Liver (tissue), 9 donors: ENCODE data around the gene PPP2R2C. TPM values are rescaled to one million over a fixed set of nuclear protein-coding genes. Genes with fewer than 3 reads are reported as not detected.

Experiments
- DNase-seq: peaks from one replicate; pipeline ENCODE4 v3.0.0-alpha.2; 2017; ENCODE audit warnings: low spot score
- H3K27ac ChIP-seq, 2 donors: one replicate each; pipeline ENCODE4 v1.7.0; 2013; ENCODE audit warnings: inconsistent platforms in 2 of 2, low read length in 2 of 2, control low read depth in 1 of 2, low read depth in 1 of 2, mild to moderate bottlenecking in 1 of 2
- H3K27me3 ChIP-seq, 4 donors: one replicate each; pipeline versions ENCODE4 v1.6.1 to v1.7.0; 2013; ENCODE audit warnings: low read length in 3 of 4, inconsistent platforms in 1 of 4, mild to moderate bottlenecking in 1 of 4, moderate library complexity in 1 of 4; ENCODE audit not compliant: control insufficient read depth in 4 of 4, insufficient read depth in 4 of 4
- H3K36me3 ChIP-seq, 4 donors: one replicate each; pipeline versions ENCODE4 v1.6.1 to v1.7.0; 2013; ENCODE audit warnings: low read length in 3 of 4, mild to moderate bottlenecking in 3 of 4, low read depth in 1 of 4, moderate library complexity in 1 of 4; ENCODE audit not compliant: control insufficient read depth in 4 of 4, insufficient read depth in 3 of 4
- H3K4me1 ChIP-seq, 4 donors: one replicate each; pipeline versions ENCODE4 v1.6.1 to v1.7.0; 2013; ENCODE audit warnings: low read length in 3 of 4, mild to moderate bottlenecking in 3 of 4, moderate library complexity in 1 of 4; ENCODE audit not compliant: control insufficient read depth in 4 of 4, insufficient read depth in 4 of 4
- H3K4me3 ChIP-seq, 3 donors: one replicate each; pipeline versions ENCODE4 v1.6.1 to v1.7.0; 2013; ENCODE audit warnings: low read length in 3 of 3, control low read depth in 1 of 3, low read depth in 1 of 3, mild to moderate bottlenecking in 1 of 3
- H3K9ac ChIP-seq, 2 donors: one replicate each; pipeline ENCODE4 v1.7.0; 2013; ENCODE audit warnings: low read length in 2 of 2, mild to moderate bottlenecking in 2 of 2, moderate library complexity in 2 of 2, control low read depth in 1 of 2, low read depth in 1 of 2
- H3K9me3 ChIP-seq, 4 donors: one replicate each; pipeline versions ENCODE4 v1.6.1 to v1.7.0; 2013; ENCODE audit warnings: low read length in 3 of 4; ENCODE audit not compliant: control insufficient read depth in 4 of 4
- ATF3 ChIP-seq: IDR thresholded peaks from 2 replicates; pipeline ENCODE4 v1.6.1; 2016; ENCODE audit warnings: antibody characterized with exemption
- CTCF ChIP-seq: fragments of 150-350 bp; IDR thresholded peaks from 2 replicates; pipeline ENCODE4 v1.5.1; 2017; ENCODE audit warnings: improper control_type of control experiment, low read depth, low read length; ENCODE audit not compliant: missing input control
- EGR1 ChIP-seq, 2 donors: IDR thresholded peaks; 2 replicates each; pipeline ENCODE4 v1.6.1; 2016 to 2018; ENCODE audit warnings: antibody characterized with exemption in 2 of 2, low read depth in 2 of 2
- FOXA1 ChIP-seq: IDR thresholded peaks from 2 replicates; pipeline ENCODE4 v1.6.1; 2016; ENCODE audit warnings: antibody characterized with exemption
- FOXA2 ChIP-seq: IDR thresholded peaks from 2 replicates; pipeline ENCODE4 v1.6.1; 2016; ENCODE audit warnings: antibody characterized with exemption
- GABPA ChIP-seq, 2 donors: IDR thresholded peaks in 1 of 2; conservative IDR thresholded peaks in 1 of 2; 2 replicates each; pipeline ENCODE4 v1.6.1; 2016; ENCODE audit warnings: antibody characterized with exemption in 2 of 2, mild to moderate bottlenecking in 1 of 2, moderate library complexity in 1 of 2
- HNF4A ChIP-seq, 2 donors: conservative IDR thresholded peaks; 2 replicates each; pipeline ENCODE4 v1.6.1; 2016; ENCODE audit warnings: antibody characterized with exemption in 2 of 2, mild to moderate bottlenecking in 2 of 2
- HNF4G ChIP-seq: IDR thresholded peaks from 2 replicates; pipeline ENCODE4 v1.6.1; 2016; ENCODE audit warnings: antibody characterized with exemption
- JUND ChIP-seq, 2 donors: IDR thresholded peaks; 2 replicates each; pipeline ENCODE4 v1.6.1; 2016; ENCODE audit warnings: antibody characterized with exemption in 2 of 2
- MAX ChIP-seq: IDR thresholded peaks from 2 replicates; pipeline ENCODE4 v1.6.1; 2016; ENCODE audit warnings: antibody characterized with exemption
- NR2F2 ChIP-seq: IDR thresholded peaks from 2 replicates; pipeline ENCODE4 v1.6.1; 2016; ENCODE audit warnings: antibody characterized with exemption
- RAD21 ChIP-seq, 2 donors: IDR thresholded peaks; 2 replicates each; pipeline ENCODE4 v1.6.1; 2016; ENCODE audit warnings: antibody characterized with exemption in 2 of 2, mild to moderate bottlenecking in 2 of 2
- REST ChIP-seq: IDR thresholded peaks from 2 replicates; pipeline ENCODE4 v1.6.1; 2016; ENCODE audit warnings: antibody characterized with exemption, mild to moderate bottlenecking
- RXRA ChIP-seq, 2 donors: IDR thresholded peaks; 2 replicates each; pipeline ENCODE4 v1.6.1; 2017 to 2018; ENCODE audit warnings: antibody characterized with exemption in 2 of 2, mild to moderate bottlenecking in 1 of 2
- SP1 ChIP-seq: IDR thresholded peaks from 2 replicates; pipeline ENCODE4 v1.6.1; 2018; ENCODE audit warnings: antibody characterized with exemption, mild to moderate bottlenecking
- TAF1 ChIP-seq: conservative IDR thresholded peaks from 2 replicates; pipeline ENCODE4 v1.6.1; 2016; ENCODE audit warnings: antibody characterized with exemption, mild to moderate bottlenecking
- YY1 ChIP-seq: IDR thresholded peaks from 2 replicates; pipeline ENCODE4 v1.6.1; 2016; ENCODE audit warnings: antibody characterized with exemption, mild to moderate bottlenecking
- ZBTB33 ChIP-seq: IDR thresholded peaks from 2 replicates; pipeline ENCODE4 v1.6.1; 2016; ENCODE audit warnings: antibody characterized with exemption
- WGBS: extraction: QIAGEN DNeasy Blood & Tissue Kit; methylation state at CpG from one replicate; pipeline ENCODE4 v1.1.7; 2013; 5-methylcytosine and 5-hydroxymethylcytosine counted together
- polyA plus RNA-seq, 2 donors: library from polyadenylated mRNA; stranded (reverse) in 1 of 2; unstranded in 1 of 2; fragments of 200-250 nt in 1 of 2; fragments of >200 nt in 1 of 2; fragmentation: Nextera tagmentation in 1 of 2; extraction: Ambion mirVana in 1 of 2; gene quantifications; one replicate each; pipeline versions ENCODE4 v1.2.1 to v1.2.3, GENCODE V29; 2013 to 2015
- total RNA-seq, 2 donors: library from RNA; depleted of rRNA; stranded (reverse); fragments of >200 nt; gene quantifications; one replicate each; pipeline ENCODE4 v1.2.3, GENCODE V29; 2014
- donor health status: healthy.
- donor health status: healthy.
- donor health status: healthy.
- donor health status: healthy.
- donor health status: healthy.

The PPP2R2C gene
- total and polyA plus RNA-seq, 4 donors: under 0.01 to 0.01 TPM; not detected in 2

- no peak overlapping the region for H3K4me3 ChIP-seq
- H3K36me3 ChIP-seq: no peaks in the 10 kb centered on the region
- WGBS: 54% methylated on average over 4 of the region's 4 CpGs
- peaks cover 2 to 6% (median 3%) of the 10 kb centered on the region in 4 donors for H3K9me3 ChIP-seq
- H3K27ac ChIP-seq: no peak overlapping the region
- no peak overlapping the region for H3K9ac ChIP-seq
- TF ChIP-seq TAF1 (no peak), EGR1 (IDR thresholded peaks at IDR 0.05; ENCODE audit: low read depth in 2 of 2) (no peak), CTCF (no peak), SP1 (no peak), GABPA (IDR thresholded peaks at IDR 0.05 in 1 of 2, conservative IDR thresholded peaks at IDR 0.05 in 1 of 2) (no peak), NR2F2 (no peak), HNF4A (conservative IDR thresholded peaks at IDR 0.05) (no peak), FOXA2 (no peak), JUND (IDR thresholded peaks at IDR 0.05) (no peak), YY1 (no peak), HNF4G (no peak), RAD21 (IDR thresholded peaks at IDR 0.05) (no peak), RXRA (IDR thresholded peaks at IDR 0.05) (no peak), ZBTB33 (no peak), REST (no peak), FOXA1 (no peak), MAX (no peak)
- H3K4me1 ChIP-seq: no peaks in the 10 kb centered on the region
- peak; percentile 19 for DNase-seq
- peaks cover 0 to 5% (median 2%) of the 10 kb centered on the region in 4 donors for H3K27me3 ChIP-seq
These were observed 17.5 kb upstream of the PPP2R2C start for GRCh38 chr4:6489927-6490326.

GRCh38 chr4:6487466-6487865 is 15.1 kb upstream of the PPP2R2C start:
- no peaks in the 10 kb centered on the region for H3K4me1 ChIP-seq
- H3K27me3 ChIP-seq: peaks cover 0 to 5% (median under 1%) of the 10 kb centered on the region in 4 donors
- no peaks in the 10 kb centered on the region for H3K36me3 ChIP-seq
- WGBS: 58% methylated on average over 2 of the region's 2 CpGs
- no peak for DNase-seq
- H3K4me3 ChIP-seq: no peak overlapping the region
- H3K9me3 ChIP-seq: peaks cover 2 to 6% (median 3%) of the 10 kb centered on the region in 4 donors
- no peak overlapping the region for H3K27ac ChIP-seq
- no peak overlapping the region for H3K9ac ChIP-seq
- TF ChIP-seq ATF3: no peak
- no peak for TF ChIP-seq ZBTB33
- TF ChIP-seq HNF4G: no peak
- no peak for TF ChIP-seq FOXA2
- TF ChIP-seq NR2F2: no peak
- no peak for TF ChIP-seq MAX
- TF ChIP-seq RAD21 (IDR thresholded peaks at IDR 0.05): no peak
- no peak for TF ChIP-seq SP1
- TF ChIP-seq GABPA (IDR thresholded peaks at IDR 0.05 in 1 of 2, conservative IDR thresholded peaks at IDR 0.05 in 1 of 2): no peak
- TF ChIP-seq REST: no peak
- TF ChIP-seq TAF1: no peak
- no peak for TF ChIP-seq EGR1 (IDR thresholded peaks at IDR 0.05; ENCODE audit: low read depth in 2 of 2)
